GM18508 (cell line): ENCODE measurements around the gene COPZ2.
"Not testable (repeated sequence)": the region's sequence is repeated elsewhere in the genome, so short reads cannot be mapped to it uniquely, and the experiment has no call there.

ENCODE experiments used
- ATAC-seq: cut with Tn5 transposase; IDR thresholded peaks from one replicate; pipeline ENCODE4 v1.9.1; 2021; ENCODE audit warnings: moderate number of reproducible peaks; ENCODE audit not compliant: insufficient read depth, unreplicated experiment

The COPZ2 gene

DNA sequence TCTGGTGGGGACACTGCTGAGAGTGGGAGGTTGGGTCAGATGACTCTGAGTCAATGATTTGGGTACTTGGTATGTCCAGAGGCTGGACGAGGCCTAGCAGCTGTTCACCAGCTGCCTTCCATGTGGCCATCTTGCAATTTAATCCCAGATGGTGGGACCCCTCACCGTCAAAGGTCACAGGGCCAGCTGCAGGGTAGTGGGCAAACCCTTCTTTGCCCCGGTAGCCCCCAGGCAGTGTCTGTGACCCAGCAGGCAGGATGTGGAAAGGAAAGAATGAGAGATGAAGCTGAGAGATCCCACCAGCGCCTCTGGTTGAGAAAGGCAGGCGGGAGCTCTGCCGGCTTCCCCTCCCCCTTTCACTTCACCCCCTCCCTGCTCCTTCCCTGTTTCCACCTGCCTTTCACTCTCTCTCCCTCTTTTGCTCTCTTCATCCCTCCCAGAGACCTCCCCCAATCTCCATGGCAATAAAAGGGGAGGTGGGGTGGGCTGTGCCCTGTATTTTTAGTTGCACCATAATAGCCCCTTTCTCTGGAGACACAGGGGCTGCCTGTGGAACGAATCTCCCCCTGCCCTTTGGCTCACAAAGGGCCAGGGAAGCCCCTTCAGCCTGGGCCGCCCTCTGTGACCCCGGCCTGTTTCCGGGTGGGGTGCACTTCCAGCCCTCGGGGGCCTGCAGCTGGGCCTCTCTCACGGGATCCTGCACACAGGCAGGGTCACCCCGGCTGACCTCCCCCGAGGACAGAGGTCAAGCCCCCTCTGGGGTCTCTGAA lies 46.5 kb downstream of the COPZ2 start:
- no peak for ATAC-seq

DNA sequence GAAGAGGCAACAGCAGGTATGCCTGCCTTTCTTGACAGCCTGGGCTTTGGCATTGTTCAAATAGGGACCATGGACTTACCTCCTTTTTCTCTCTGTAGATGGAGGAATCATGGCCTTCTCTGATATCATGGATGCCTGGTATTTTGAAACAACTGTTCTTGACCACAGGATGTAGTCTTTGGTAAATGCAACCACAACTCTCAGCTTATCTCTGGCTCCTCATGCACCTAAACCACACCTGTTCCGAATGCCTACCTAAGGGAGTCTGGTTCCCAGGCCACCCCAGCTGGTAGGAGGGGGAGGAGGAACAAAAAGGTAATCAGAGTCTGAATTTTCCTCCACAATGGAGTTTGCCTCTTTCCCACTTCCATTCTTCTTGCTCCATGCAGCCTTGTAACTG lies 47.9 kb downstream of the COPZ2 start:
- no peak for ATAC-seq

DNA sequence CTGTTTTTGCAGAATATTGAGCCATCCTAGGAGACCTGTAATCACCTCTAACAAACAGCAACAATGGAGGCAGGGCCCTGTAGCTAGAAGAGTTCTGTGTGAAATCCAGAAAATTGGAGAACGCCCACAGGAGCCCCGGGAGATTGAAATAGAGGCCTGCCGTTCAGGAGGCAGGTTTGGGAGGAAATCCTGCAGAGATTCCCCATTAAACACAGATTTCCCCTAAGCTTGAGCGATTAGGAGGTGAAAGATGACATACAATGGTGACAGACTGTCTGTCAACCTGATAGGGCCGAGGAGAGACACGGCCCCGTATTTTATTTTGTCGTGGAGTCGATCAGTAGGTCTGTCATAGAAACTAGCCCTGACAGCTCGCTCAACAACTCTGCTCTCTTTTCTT lies 48.4 kb downstream of the COPZ2 start:
- ATAC-seq: no peak

DNA sequence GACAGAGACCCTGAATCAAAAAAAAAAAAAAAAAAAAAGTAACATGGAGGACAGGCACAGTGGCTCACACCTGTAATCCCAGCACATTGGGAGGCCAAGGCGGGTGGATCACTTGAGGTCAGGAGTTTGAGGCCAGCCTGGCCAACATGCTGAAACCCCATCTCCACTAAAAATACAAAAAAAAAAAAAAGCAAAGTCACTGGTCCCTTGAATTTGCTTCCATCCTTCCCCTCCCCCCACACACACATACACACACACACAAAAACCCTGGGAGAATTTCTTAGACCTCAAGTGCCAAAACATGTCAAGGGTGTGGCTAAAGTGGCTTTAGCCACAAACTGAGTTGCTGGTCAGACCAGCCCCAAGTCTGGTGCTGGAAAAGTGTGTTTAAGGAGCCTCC lies 49.2 kb downstream of the COPZ2 start:
- not testable (repeated sequence) for ATAC-seq

DNA sequence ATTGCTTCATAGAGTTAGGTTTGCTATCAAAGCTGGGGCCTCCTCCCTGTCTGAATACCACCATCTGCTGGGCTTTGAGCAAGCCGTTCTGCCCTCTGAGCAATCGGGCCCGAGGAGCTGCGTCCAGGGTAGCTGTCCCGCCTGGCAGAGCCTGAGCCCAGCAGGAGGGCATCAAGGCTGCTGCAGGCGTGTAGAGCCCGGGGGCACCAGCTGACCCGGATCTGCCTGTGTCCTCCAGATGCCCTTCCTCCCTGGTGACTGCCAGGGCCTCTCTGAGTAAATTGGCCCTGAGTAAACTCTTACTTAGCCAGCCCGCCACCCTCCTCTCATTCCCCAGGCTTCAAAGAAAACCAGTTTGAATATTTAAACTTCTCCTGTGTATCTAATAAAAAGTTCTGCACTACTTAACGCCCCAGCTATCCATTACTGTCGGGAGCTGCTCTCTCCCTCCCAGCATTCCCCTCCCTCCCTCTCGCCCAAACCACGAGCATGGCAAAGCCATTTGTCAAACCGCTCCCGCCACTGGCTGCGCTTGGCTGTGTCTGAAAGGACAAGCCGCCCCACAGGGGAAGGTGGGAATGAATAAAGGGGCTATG lies 50.3 kb downstream of the COPZ2 start:
- no peak for ATAC-seq

DNA sequence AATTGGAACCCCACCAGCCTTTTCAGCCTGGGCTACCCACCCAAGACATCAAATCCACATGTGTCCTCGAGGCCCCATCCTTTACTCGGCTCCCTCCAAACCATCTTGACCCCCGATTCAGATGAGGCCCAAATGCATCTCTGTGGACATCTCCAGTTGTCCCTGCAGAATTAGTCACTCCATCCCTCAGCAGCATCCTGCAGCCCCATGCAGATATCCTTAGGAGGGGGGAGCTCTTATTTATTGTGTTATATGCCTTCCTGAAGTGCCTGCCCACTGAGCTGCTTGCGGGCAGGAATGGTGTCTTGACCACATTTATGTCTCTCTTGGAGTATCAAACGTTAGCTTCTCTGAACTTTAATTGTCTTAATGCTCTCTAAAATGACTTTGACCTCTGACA lies 51.1 kb downstream of the COPZ2 start:
- no peak for ATAC-seq

DNA sequence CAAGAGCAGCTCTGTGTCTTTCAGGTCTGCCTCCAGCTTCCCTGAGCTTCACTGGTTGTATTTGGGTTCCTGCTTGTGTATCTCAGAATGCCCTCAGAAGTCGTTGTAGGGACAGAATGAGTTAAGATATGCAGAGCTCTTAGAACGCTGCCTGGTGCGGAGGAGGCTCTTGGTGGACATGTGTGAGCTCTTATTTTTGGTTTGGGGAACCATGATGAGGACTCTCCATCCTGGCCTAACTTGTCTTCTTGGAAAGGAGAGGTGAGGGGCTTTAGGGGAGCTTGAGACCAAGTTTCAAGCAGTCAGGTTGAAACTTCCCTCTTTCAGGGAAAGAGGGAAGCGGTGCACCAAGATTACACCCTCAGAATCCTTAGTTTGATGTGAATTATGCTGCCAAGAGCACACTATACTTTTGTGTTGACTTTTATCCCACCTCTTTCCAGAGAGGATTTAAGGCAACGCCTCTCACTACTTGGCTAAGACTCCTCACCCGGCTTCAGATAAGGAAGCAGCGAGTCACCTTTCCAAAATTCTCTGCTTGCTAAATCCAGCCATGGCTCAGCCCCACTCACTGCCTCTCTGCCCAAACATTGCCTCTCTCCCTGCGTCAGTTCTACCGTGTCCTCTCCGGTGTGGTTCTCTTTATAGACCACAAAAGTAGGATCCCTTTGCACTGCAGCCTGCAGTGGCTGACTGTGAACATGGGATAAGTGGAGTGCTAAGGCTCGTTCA lies 53.9 kb downstream of the COPZ2 start:
- no peak for ATAC-seq

DNA sequence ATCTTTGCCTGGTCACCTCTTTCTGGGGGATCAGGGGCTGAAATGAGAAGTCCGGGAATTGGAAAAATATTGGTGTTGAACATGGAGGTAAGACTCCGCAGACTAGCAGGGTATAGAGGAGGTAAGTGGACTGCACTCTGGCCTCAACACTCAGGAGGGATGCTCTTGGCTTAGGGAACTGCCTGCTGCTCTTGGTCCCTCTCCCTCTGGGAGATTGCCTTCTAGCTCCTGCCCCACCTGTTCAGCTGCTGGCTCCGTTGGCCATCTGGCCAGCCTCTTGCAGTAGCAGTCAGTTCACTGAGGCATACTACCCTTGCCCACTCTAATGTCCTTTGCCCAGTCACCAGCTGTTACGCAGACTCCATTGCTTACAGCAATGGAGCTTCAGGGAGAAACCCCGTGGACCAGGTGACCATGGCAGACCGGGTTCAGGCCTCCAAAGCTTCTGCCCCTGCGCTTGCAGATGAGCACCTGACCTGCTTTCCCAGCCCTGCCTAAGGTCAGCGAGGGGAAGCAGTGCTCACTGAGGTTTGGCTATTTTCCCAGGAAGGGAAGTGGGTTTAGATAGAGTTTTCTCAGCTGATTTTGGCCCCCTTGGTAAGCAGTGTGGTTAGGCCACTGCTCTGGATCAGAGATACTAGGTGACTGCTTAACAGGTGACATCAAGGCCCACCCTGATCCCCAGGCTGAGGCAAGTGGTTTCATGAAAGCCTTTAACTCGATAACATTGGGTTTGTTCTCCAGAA lies 54.8 kb downstream of the COPZ2 start:
- no peak for ATAC-seq

DNA sequence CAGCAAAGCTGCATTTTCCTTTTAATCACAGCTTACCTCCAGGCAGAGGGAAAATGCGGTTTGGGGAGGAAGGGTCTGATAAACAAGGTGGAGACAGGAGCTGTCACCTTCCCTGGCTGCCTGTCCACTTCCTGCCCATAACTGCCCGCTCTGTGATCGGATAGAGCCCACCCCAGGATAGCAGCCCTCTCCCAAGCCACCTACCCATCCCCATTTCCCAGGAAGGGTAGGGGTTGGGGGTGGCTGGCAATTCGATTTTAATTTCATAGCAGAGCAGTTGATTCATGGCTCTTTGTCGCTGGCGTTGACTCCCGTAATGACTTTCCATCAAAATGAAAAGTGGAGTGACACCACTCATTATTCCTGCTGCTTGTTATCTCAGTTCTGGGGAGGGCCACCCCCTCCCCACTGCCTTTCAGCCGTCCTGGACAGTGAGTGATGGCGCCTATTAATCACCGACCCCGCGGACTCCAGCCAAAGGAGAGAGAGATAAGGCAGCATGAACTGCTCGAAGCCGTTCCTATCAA lies 55.4 kb downstream of the COPZ2 start:
- no peak for ATAC-seq

DNA sequence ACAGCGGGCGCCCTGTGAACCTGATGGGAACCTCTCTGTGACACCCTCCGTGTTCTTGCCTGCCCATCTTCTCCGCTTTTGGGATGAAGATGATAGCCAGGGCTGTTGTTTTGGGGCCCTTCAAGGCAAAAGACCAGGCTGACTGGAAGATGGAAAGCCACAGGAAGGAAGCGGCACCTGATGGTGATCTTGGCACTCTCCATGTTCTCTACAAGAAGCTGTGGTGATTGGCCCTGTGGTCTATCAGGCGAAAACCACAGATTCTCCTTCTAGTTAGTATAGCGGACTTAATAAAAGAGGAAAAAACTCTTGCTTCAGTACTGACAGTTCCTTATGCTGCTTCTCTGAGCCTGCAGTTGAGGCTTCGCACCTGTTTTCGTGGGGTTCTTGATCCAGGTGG lies 56.1 kb downstream of the COPZ2 start:
- no peak for ATAC-seq

DNA sequence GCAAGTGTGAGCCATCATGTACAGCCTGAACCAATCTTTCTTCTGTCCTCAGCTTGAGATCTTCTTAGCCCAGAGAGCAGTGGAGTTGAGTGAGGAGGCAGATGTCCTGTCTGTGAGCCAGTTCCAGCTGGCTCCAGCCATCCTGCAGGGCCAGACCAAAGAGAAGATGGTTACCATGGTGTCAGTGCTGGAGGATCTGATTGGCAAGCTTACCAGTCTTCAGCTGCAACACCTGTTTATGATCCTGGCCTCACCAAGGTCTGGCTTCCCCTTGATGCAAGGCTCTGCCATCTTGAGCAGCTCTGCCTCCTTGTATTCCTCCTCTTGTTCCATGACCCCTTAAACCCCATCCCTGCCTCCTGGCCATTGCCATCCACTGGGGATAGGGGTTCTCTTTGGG lies 57.1 kb downstream of the COPZ2 start:
- ATAC-seq: no peak

DNA sequence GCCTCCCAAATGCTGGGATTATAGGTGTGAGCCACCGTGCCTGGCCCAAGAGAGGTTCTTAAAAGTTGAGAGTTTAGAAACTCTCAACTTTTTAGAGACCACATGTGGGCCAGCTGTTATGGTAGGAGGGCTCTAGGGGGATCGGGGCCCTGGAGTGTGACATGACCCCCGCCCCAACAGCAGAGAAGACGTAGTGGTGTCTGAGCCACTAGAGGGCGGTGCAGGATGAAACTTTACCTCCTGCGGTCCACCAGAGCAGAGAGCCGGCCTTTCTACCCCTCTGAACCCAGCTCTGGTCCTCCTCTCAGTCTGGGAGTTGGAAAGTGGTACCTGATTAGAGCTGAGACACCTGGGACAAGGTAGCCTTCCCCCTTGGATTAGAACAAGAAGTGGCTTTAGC lies 59.3 kb downstream of the COPZ2 start:
- ATAC-seq: no peak
